GM19463 (cell line): ENCODE results near the gene PRRT2.

Experiments used
- ATAC-seq: cut with Tn5 transposase; IDR thresholded peaks from one replicate; pipeline ENCODE4 v1.9.1; 2021; ENCODE audit warnings: mild to moderate bottlenecking, moderate library complexity; ENCODE audit not compliant: unreplicated experiment

PRRT2 gene

DNA sequence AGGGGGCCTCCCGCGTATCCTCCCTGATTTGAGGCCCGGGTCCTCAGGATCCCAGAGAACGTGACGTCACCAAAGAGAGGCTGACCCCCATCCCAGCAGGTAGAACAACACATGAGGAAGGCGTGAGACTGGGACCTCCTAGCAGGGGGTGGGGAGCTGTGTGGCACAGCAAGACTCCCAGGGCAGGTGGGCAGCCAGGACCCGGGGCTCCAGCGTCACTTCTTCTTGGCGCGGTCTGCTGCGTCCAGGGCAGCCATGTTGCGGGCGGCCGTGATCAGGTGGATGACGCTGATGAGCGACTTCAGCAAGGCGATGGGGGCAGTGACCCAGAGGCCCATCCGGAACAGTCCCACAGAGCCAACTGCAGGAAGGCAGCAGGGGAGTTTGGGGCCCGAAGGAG, 47.0 kb downstream of the PRRT2 start:
- ATAC-seq, result no peak

DNA sequence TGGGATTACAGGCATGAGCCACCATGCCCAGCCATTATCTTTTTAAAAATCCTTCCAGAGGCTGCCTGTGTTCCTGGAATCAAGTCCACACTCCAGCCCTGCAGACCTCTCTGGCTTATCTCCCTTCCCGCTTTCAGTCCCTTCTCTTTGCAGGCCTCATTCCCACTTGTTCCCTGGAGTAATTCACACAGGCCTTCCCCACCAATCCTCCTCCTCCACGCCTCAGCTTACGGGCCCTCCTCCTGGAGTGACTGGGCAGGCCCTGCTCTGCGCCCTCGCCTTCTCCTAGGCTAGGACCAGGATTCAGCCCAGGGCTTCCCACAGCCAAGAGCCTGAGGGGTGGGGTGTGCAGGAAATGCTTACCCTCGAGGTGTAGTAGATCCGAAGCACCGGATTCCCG, 48.2 kb downstream of the PRRT2 start:
- no peak for ATAC-seq

DNA sequence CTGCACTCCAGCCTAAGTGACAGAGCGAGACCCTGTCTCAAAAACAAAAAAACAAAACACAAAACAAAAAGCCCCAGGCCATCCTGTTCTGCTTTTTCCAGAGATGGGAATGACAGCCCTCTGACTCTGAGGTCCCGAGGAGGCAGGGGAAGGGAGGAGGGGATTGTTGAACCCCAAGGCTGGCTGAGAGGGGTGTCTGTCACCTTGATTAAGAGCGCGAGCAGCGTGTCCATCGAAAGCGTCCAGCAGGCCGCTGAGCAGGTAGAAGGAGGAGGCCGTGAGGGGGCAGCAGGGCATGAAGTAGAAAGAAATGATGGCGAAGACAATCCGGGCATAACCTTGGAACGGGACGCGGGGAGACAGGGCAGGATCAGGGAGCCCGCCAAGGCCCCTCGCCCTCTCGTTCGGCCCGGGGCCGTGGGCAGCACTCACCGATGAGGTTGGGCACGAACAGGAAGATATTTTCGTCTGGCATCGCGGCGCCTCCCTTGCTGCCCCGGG, 50.4 kb downstream of the PRRT2 start:
- no peak for ATAC-seq

DNA sequence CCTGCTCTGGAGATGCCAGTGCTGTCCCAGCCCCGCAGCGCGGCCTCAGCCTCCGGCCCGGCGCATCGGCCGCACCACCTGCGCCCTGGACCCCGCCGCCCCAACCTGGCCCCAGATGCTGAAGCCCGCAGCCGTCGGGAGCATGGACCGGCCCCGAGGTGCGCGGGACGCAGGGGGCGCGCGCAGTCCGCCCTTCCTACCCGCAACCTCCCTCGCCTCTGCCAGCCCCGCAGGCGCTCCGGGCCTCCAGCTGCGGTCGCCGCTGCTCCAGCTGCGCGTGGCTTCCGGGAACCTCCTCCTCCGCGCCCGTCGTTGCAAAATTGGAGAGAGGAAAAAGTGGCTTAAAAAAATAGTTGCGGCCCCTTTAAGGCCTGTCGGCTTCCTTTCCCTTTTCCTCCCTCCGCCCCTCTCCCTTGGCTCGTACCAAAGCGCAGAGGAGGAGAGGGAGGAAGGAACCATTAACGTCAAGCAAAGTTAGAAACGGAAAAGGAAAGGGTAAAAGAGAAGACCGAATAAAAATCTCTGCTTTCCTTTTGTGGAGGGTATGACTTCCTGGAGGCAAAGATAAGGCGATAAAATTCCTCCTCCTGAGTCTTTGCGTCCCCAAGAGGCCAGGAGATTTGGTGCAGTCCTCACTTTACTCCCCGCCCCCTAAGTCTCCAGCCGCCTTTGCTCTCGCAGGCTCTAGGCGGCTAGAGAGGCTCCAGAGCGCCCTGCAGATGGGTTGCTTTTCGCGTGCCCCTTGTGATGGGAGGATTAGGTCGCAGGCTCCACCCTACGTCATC, 51.1 kb downstream of the PRRT2 start, which contains the start of gene CDIPT:
CDIPT (minus strand) TSS at position 343 of the 785 bp plus-strand sequence. CDS start 369 bp downstream, outside the sequence.
- peak; percentile 98 for ATAC-seq

DNA sequence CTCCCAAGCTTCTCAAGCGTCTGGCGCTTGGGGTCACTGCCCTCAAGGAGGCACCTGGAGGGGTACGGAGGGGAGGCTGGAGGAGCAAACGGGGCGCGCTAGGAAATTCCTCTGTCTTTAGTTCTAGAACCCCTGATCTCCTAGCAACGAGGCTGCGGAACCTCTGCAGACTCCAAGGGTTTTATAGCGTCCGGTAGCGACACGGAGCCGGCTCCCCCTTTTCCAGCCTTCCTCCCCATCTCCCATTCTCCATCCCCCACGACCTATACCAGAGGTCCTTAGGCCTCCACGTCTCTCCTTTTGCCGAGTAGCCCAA, 51.6 kb downstream of the PRRT2 start:
- ATAC-seq, result no peak

DNA sequence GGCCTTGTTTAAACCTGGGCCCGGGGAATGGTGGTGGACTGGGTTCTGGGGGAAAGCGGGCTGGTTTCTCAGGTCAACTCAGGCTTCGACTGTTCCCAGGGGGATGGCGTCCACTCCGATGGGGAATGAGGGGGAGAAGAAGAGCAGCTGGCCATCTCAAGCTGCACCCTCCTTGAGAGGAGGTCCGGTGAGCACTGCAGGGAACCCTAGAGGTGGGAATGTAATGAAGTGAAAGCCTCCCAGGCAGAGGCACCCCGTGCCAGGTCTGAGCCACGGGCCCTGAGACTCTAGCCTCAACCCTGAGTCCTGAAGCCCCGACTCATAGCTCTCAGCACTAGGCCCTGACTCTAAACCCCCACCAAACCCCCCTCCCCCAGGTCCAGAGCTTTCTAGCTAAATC, 52.2 kb downstream of the PRRT2 start:
- no peak for ATAC-seq
